ENCODE data around the gene TROAP.
"Not testable (repeated sequence)": the region's sequence is repeated elsewhere in the genome, so short reads cannot be mapped to it uniquely, and the experiment has no call there.

The TROAP gene

DNA sequence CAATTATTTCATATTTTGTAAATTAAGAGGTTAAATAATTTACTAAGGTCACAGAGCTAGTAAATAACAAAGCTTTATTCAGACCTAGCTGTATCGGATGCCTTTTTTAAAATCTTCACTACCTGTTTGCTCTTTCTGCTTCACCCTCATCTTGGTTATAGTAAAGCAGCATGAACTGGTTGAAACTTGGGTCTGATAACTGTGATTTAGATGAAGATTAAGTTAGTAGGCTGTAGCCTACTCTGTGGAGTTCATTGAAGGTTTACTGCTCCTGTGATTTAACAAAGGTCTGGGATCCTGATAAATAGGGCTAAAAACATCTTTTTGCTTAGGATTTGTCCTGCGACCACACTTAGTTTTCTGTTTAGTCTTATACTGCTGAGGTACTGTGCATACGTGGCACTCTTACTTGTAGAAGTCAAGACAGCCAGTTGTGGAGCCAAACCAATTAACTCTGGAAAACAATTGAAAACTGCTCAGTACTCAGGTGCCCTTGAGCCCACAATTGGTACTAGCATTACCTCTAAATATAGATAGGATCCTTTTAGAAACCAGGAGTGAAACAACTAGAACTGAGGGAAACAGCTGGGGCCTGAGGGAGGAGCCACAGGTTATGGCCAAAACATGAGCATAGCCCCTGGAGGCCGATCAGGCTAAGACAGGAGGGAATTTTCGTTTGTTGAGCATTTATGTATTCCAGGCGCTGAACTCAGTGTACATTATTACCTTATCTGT lies 46.5 kb downstream of the TROAP start:
- DNase-seq: peak; percentile 27

GRCh38 chr12:49370539-49370938 lies 47.5 kb downstream of the TROAP start:
- no peak for DNase-seq

- no peak for DNase-seq
Measured at GRCh38 chr12:49375406-49375805, 52.4 kb downstream of the TROAP start.

DNA sequence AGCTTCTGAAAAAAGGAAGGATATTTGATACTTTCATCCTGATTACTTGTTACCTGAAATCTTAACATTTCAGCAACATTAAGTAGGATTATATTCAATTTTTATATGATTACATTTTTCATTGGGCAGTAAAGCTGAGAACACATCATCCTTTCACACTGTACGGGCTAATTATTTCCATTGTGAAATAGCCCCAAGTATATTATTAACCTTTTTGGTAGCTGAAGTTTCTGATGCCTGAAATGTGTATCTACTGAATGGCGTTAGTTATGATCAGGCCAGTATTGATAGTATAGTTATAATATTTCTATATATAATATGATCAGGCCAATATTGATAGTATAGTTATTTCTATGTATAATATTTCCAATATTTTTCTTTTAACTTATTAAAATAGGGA lies 54.3 kb downstream of the TROAP start:
- DNase-seq: no peak

- not testable (repeated sequence) for DNase-seq
Measured at GRCh38 chr12:49380184-49380583, 57.1 kb downstream of the TROAP start.

Data from CD4-positive, alpha-beta T cell treated with Interleukin-21 for 1 hour (primary cell).